SU-DHL-6 (cell line): ENCODE data around the gene BHMT.
A peak's percentile ranks its signal among the peaks of the same experiment; 100 is the strongest.

Experiments
- H2AFZ ChIP-seq: fragments of 200-600 bp; sonication (generic); 2 replicates; pipeline ENCODE4 v1.6.1; 2014; ENCODE audit warnings: low read depth, mild to moderate bottlenecking, moderate library complexity, mixed read lengths, antibody characterized with exemption, low read length; ENCODE audit not compliant: severe bottlenecking
- H3F3A ChIP-seq: fragments of 200-600 bp; shearing (Covaris generic); 2 replicates; pipeline ENCODE4 v1.6.0; 2016; ENCODE audit warnings: antibody characterized with exemption, mild to moderate bottlenecking; ENCODE audit not compliant: insufficient read depth
- H3K27ac ChIP-seq: fragments of 200-600 bp; sonication (generic); 2 replicates; pipeline ENCODE4 v1.5.1; 2016; ENCODE audit warnings: low read depth, mild to moderate bottlenecking, low read length, moderate library complexity, mixed read lengths
- H3K27me3 ChIP-seq: fragments of 200-600 bp; sonication (generic), shearing (Covaris generic); 2 replicates; pipeline ENCODE4 v1.6.0; 2014; ENCODE audit warnings: mild to moderate bottlenecking, low read length
- H3K36me3 ChIP-seq: fragments of 200-600 bp; sonication (generic); 2 replicates; pipeline ENCODE4 v1.6.1; 2014; ENCODE audit warnings: mild to moderate bottlenecking, low read length, mixed read lengths
- H3K4me2 ChIP-seq: fragments of 300-600, 200-600 bp; shearing (Covaris generic), sonication (generic); 2 replicates; pipeline ENCODE4 v1.6.0; 2014; ENCODE audit warnings: low read length, low read depth, mild to moderate bottlenecking; ENCODE audit not compliant: poor library complexity, severe bottlenecking
- H3K4me3 ChIP-seq: fragments of 200-600 bp; sonication (generic); 2 replicates; pipeline ENCODE4 v1.5.1; 2014; ENCODE audit warnings: antibody characterized with exemption, low read length, mild to moderate bottlenecking, mixed read lengths; ENCODE audit not compliant: insufficient read depth, poor library complexity, severe bottlenecking
- H3K79me2 ChIP-seq: fragments of 200-600 bp; sonication (generic); 2 replicates; pipeline ENCODE4 v1.6.1; 2014; ENCODE audit warnings: mild to moderate bottlenecking, low read length, moderate library complexity; ENCODE audit not compliant: insufficient read depth
- H3K9ac ChIP-seq: fragments of 200-600 bp; sonication (generic); 2 replicates; pipeline ENCODE4 v1.7.0; 2014; ENCODE audit warnings: mild to moderate bottlenecking, low read length
- H3K9me2 ChIP-seq: fragments of 200-600 bp; sonication (generic); replicated peaks from 2 replicates; pipeline ENCODE4 v1.6.1; 2014; ENCODE audit warnings: low read length; ENCODE audit not compliant: insufficient read depth
- H3K9me3 ChIP-seq: fragments of 200-600 bp; sonication (generic); 2 replicates; pipeline ENCODE4 v1.6.1; 2014; ENCODE audit warnings: low read length, mixed read lengths; ENCODE audit not compliant: insufficient read depth
- H4K20me1 ChIP-seq: fragments of 200-600 bp; sonication (generic); 2 replicates; pipeline ENCODE4 v1.6.1; 2014; ENCODE audit warnings: low read depth, mild to moderate bottlenecking, antibody characterized with exemption, low read length, moderate library complexity, mixed read lengths
- CTCF ChIP-seq: fragments of 200-600 bp; sonication (generic); IDR thresholded peaks from one replicate; pipeline ENCODE4 v1.5.1; 2017; ENCODE audit warnings: antibody characterized with exemption, mild to moderate bottlenecking, low read length, moderate library complexity; ENCODE audit not compliant: insufficient read depth, poor library complexity, severe bottlenecking
- EZH2phosphoT487 ChIP-seq: fragments of 200-600 bp; sonication (generic), shearing (Covaris generic); conservative IDR thresholded peaks from 2 replicates; pipeline ENCODE4 v1.6.1; 2018; ENCODE audit warnings: mild to moderate bottlenecking, antibody characterized with exemption, low read length, moderate library complexity, mixed read lengths

Gene BHMT

DNA sequence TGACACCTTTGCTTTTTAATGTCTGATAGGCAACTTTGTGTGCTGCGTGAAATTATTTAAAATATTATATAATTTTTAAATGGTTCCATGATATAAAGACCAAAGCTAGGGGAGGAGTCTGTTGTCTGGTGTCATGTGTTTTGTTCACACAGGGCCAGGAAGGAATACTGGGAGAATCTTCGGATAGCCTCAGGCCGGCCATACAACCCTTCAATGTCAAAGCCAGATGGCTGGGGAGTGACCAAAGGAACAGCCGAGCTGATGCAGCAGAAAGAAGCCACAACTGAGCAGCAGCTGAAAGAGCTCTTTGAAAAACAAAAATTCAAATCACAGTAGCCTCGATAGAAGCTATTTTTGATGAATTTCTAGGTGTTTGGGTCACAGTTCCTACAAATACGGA, 19.2 kb downstream of the BHMT start:
- Histone ChIP-seq H3K4me2 (no peak overlapping the region), H3K36me3 (no peaks in the 10 kb centered on the region), H2AFZ (no peak overlapping the region), H4K20me1 (no peaks in the 10 kb centered on the region), H3K9me3 (no peaks in the 10 kb centered on the region), H3K9me2 (no peaks in the 10 kb centered on the region), H3F3A (no peaks in the 10 kb centered on the region), H3K79me2 (no peaks in the 10 kb centered on the region), H3K9ac (no peak overlapping the region), H3K4me3 (no peak overlapping the region), H3K27ac (no peak overlapping the region), H3K27me3 (no peaks in the 10 kb centered on the region)
- no peak for TF ChIP-seq EZH2phosphoT487
- TF ChIP-seq CTCF = no peak

DNA sequence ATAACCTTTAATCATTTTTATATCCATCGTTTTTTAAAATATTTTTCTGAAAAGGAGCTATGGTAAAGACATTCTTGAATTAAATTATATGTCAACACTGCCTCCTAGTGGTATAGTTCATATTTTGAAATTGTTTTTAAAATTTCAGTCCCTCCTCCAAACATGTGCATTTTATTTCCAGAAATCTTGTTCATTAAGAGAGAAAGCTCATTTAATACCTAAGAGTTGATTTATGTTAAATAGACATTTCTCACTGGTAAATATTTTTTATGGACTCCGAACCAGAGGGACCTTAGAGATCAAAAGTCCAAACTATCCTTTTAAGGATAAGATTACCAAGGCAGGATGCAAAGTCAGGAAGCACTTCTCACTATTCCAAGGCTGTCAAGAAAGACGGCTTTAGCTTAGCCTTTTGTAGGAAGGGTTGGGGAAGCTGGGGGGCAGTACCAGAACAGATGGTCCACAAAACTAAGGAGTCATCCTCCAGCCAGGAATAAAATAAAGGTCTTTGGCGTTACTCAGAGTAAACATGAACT, 21.6 kb downstream of the BHMT start:
- no peak overlapping the region for H3K27ac ChIP-seq
- no peak overlapping the region for H3K4me3 ChIP-seq
- H3K4me2 ChIP-seq = no peak overlapping the region
- H4K20me1 ChIP-seq = no peaks in the 10 kb centered on the region
- no peaks in the 10 kb centered on the region for H3F3A ChIP-seq
- H3K27me3 ChIP-seq = no peaks in the 10 kb centered on the region
- H3K9ac ChIP-seq = no peak overlapping the region
- peak; percentile 48 for TF ChIP-seq CTCF
- TF ChIP-seq EZH2phosphoT487 = no peak
- peak overlapping the region; percentile 25 for H2AFZ ChIP-seq
- H3K9me3 ChIP-seq = no peaks in the 10 kb centered on the region
- no peaks in the 10 kb centered on the region for H3K36me3 ChIP-seq
- no peaks in the 10 kb centered on the region for H3K9me2 ChIP-seq
- H3K79me2 ChIP-seq = no peaks in the 10 kb centered on the region

- H3F3A ChIP-seq = no peaks in the 10 kb centered on the region
Observed at GRCh38 chr5:79133657-79134451, 22.2 kb downstream of the BHMT start.

More at GRCh38 chr5:79133657-79134451, 22.2 kb downstream of the BHMT start:
- H3K9me2 ChIP-seq = no peaks in the 10 kb centered on the region
- H3K27ac ChIP-seq = no peak overlapping the region
- H3K27me3 ChIP-seq = no peaks in the 10 kb centered on the region
- TF ChIP-seq CTCF = peak; percentile 73
- no peak for TF ChIP-seq EZH2phosphoT487
- H3K4me2 ChIP-seq = no peak overlapping the region
- no peak overlapping the region for H3K9ac ChIP-seq
- H3K4me3 ChIP-seq = no peak overlapping the region
- H2AFZ ChIP-seq = peak overlapping the region; percentile 25
- H3K79me2 ChIP-seq = no peaks in the 10 kb centered on the region
- H3K36me3 ChIP-seq = no peaks in the 10 kb centered on the region
- no peaks in the 10 kb centered on the region for H4K20me1 ChIP-seq
- no peaks in the 10 kb centered on the region for H3K9me3 ChIP-seq
